Measurements from ENCODE around the gene POLR1G. TPM values are rescaled to one million over a fixed set of nuclear protein-coding genes. Genes with fewer than 3 reads are reported as not detected.

Gene POLR1G, protein sequence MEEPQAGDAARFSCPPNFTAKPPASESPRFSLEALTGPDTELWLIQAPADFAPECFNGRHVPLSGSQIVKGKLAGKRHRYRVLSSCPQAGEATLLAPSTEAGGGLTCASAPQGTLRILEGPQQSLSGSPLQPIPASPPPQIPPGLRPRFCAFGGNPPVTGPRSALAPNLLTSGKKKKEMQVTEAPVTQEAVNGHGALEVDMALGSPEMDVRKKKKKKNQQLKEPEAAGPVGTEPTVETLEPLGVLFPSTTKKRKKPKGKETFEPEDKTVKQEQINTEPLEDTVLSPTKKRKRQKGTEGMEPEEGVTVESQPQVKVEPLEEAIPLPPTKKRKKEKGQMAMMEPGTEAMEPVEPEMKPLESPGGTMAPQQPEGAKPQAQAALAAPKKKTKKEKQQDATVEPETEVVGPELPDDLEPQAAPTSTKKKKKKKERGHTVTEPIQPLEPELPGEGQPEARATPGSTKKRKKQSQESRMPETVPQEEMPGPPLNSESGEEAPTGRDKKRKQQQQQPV
- 10 to 100 TPM in 2 of 4 donors, 1 to 10 TPM in 2; 4.7 to 12.2 (median 8.0) TPM for total RNA-seq

DNA sequence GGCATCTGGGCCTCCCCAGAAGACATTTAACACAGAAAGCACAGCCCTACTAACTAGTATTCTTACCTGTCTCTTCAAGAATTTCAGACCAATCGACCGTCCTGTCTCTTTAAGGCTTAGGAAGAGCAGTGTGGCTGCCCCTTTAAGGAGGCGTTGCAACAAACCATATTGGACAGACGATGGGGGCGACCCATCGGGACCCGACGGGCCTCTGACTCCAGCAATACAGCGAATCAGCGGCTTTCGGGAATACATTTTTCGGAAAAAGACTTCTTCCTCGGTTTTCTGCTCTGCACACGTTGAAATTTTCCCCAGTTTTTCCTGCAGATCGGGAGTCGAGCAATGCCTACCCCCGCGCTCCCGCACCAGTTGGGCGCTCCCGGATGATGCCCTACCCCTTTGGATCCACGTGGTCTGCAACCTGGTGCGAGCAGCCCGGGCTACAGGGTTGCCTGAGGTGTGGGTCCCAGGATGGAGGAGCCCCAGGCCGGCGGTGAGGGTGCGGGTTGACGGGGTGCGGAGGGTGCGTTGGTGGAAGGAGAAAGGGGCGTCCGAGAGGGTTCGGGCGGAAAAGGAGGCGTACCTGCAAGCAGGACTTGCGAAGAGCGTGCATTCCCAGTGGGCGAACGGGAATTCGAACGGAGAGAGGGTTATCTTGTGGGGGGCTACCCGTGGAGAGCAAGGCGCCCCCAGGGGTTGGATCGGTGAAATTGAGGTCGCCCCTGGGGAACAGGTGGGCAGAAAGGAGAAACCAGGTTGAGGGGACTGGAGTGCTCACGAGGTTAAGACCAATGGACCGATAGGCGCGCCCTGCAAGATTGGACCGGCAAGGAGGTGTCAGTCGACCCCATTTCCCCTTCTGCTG lies at the start of gene POLR1G:
Gene POLR1G, plus strand, starts transcription at position 419 of the 865 bp plus-strand sequence. Its CDS starts 53 bp downstream, at position 472.
- peaks cover 15% of the 10 kb centered on the region for H3K36me3 ChIP-seq
- no peaks in the 10 kb centered on the region for H3K27me3 ChIP-seq
- no peak for TF ChIP-seq EP300 (IDR thresholded peaks at IDR 0.05)
- peak in 1 of 3 donors; percentile 72 for TF ChIP-seq POLR2AphosphoS5 (IDR thresholded peaks at IDR 0.05)
- peak within 1 kb of the TSS; percentile 96 for H3K27ac ChIP-seq
- peaks cover 57% of the 10 kb centered on the region for H3K4me1 ChIP-seq
- H3K4me3 ChIP-seq = peak within 1 kb of the TSS; percentile 68
- under 1% methylated on average over 47 of the region's 51 CpGs for WGBS
- peak; percentile 88 to 91 for DNase-seq (ENCODE audit: low spot score in 2 of 2)
- no peaks in the 10 kb centered on the region for H3K9me3 ChIP-seq

DNA sequence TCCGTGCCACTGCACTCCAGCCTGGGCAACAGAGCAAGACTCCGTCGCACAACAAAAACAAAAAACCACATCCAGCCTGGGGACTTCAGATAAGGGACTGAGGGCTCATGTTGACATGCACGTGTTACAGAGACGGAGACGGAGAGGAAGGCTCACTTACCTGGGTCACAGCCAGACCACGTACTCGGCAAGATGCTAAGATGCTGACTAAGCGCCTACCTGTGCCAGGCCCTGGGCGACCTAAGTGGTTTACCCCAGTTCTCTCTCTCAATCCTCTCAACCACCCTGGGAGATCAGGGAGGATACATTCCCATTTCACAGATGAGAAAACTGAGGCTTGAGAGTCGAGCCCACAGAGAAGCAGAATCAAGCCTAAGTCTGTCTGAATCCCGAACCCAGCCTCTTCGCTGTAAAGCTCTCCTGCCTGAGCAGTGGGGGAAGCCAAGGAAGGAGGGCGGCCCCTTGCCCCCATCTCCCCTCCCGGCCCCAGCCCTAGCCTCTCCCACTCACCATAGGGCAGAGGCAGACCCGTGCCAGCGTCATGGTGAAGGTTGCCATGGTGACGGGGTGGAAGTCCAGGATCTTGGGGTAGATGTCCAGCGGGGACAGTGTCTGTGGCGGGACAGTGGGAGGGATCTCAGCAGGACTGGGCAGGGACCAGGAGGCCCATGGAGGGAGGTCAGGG lies 49.5 kb upstream of the POLR1G start:
- H3K36me3 ChIP-seq = peaks cover 49% of the 10 kb centered on the region
- WGBS = 89% methylated on average over 20 of the region's 20 CpGs

DNA sequence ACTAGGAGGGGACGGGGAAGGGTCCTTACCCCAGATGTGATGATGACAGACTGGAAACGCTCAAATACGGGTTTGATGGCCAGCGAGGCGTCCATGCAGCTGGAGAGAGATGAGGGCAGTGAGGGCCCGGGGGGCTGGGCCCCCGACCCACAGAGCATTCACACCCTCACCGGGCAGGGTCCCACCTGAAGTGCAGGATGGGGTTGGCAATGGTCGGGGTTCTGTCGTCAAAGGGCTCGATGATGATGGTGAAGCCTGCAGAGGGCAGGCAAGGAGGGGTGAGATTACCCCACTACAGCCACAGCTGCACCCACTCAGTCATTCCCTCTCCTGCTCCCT lies 49.0 kb upstream of the POLR1G start:
- Histone ChIP-seq H3K9me3 (no peaks in the 10 kb centered on the region), H3K27ac (no peak overlapping the region), H3K36me3 (peaks cover 47% of the 10 kb centered on the region), H3K27me3 (no peaks in the 10 kb centered on the region), H3K4me3 (no peak overlapping the region), H3K4me1 (no peaks in the 10 kb centered on the region)
- no peak for DNase-seq (ENCODE audit: low spot score in 2 of 2)
- WGBS = 94% methylated on average over 11 of the region's 11 CpGs
- no peak for TF ChIP-seq POLR2A (IDR thresholded peaks at IDR 0.05)
- TF ChIP-seq EP300 (IDR thresholded peaks at IDR 0.05) = no peak

More for the DNA sequence above, 49.5 kb upstream of the POLR1G start:
- no peaks in the 10 kb centered on the region for H3K27me3 ChIP-seq
- no peaks in the 10 kb centered on the region for H3K4me1 ChIP-seq
- no peaks in the 10 kb centered on the region for H3K9me3 ChIP-seq
- DNase-seq (ENCODE audit: low spot score in 2 of 2) = no peak
- no peak overlapping the region for H3K4me3 ChIP-seq
- no peak overlapping the region for H3K27ac ChIP-seq
- TF ChIP-seq POLR2A (IDR thresholded peaks at IDR 0.05) (no peak), EP300 (IDR thresholded peaks at IDR 0.05) (no peak), POLR2AphosphoS5 (IDR thresholded peaks at IDR 0.05) (no peak)
- TF ChIP-seq, protein P1, sequence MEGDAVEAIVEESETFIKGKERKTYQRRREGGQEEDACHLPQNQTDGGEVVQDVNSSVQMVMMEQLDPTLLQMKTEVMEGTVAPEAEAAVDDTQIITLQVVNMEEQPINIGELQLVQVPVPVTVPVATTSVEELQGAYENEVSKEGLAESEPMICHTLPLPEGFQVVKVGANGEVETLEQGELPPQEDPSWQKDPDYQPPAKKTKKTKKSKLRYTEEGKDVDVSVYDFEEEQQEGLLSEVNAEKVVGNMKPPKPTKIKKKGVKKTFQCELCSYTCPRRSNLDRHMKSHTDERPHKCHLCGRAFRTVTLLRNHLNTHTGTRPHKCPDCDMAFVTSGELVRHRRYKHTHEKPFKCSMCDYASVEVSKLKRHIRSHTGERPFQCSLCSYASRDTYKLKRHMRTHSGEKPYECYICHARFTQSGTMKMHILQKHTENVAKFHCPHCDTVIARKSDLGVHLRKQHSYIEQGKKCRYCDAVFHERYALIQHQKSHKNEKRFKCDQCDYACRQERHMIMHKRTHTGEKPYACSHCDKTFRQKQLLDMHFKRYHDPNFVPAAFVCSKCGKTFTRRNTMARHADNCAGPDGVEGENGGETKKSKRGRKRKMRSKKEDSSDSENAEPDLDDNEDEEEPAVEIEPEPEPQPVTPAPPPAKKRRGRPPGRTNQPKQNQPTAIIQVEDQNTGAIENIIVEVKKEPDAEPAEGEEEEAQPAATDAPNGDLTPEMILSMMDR (IDR thresholded peaks at IDR 0.05) = no peak

DNA sequence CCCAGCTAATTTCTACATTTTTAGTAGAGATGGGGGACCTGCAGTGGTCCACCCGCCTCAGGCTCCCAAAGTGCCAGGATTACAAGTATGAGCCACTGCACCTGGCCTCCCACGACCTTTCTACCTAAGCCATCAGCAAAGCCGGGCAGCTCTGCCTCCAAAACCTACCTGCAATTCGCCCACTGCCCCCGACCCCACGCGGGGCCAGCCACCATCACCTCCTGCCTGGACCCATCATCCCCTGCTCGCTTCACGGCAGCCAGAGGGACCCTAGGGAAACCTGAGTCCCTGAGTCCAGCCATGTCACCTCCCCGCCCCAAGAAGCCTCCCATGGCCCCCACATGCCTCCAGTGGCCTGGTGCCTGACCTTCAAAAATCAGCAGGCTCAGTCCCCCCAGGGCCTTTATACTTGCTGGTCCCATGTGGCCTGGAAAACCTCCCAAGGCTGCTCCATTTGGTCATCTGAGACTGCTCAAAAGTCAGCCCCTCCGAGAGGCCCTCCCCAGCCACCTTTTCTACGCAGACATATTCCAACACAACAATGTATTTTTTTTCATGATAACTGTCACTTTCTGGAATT lies 48.1 kb upstream of the POLR1G start:
- H3K9me3 ChIP-seq = no peaks in the 10 kb centered on the region
- peaks cover 47% of the 10 kb centered on the region for H3K36me3 ChIP-seq
- no peaks in the 10 kb centered on the region for H3K27me3 ChIP-seq
- H3K4me3 ChIP-seq = no peak overlapping the region
- DNase-seq (ENCODE audit: low spot score in 2 of 2) = no peak
- 96% methylated on average over 10 of the region's 12 CpGs for WGBS
- no peak overlapping the region for H3K27ac ChIP-seq
- TF ChIP-seq POLR2A (IDR thresholded peaks at IDR 0.05) (no peak), EP300 (IDR thresholded peaks at IDR 0.05) (no peak), POLR2AphosphoS5 (IDR thresholded peaks at IDR 0.05) (no peak)
- TF ChIP-seq, protein P1 (IDR thresholded peaks at IDR 0.05) = no peak
- no peaks in the 10 kb centered on the region for H3K4me1 ChIP-seq

DNA sequence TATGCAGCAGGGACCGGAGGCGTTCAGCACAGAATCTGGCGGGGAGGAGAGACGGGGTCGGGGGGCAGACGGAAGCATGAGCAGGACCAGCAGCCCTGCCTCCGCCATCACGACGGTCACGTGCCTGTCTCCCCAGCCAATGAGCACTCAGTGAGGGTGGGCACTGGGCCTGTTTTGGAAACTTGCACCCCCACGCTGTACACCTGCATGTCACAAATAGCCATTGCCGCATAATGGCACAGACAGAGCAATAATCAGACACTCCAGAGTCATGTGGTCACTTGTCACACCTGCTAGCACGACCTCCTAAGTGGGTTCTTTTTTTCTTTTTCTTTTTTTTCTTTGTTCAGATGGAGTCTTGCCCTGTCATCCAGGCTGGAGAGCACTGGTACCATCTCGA lies 44.8 kb upstream of the POLR1G start:
- 91% methylated on average over 14 of the region's 14 CpGs for WGBS

More for the DNA sequence above, 44.8 kb upstream of the POLR1G start:
- TF ChIP-seq POLR2AphosphoS5 (IDR thresholded peaks at IDR 0.05) (no peak), POLR2A (IDR thresholded peaks at IDR 0.05) (no peak), EP300 (IDR thresholded peaks at IDR 0.05) (no peak)
- TF ChIP-seq, protein P1 (IDR thresholded peaks at IDR 0.05) = no peak
- Histone ChIP-seq H3K9me3 (no peaks in the 10 kb centered on the region), H3K27ac (no peak overlapping the region), H3K36me3 (peaks cover 48% of the 10 kb centered on the region), H3K4me1 (no peaks in the 10 kb centered on the region), H3K4me3 (no peak overlapping the region), H3K27me3 (no peaks in the 10 kb centered on the region)
- DNase-seq (ENCODE audit: low spot score in 2 of 2) = no peak

All from suprapubic skin (tissue), 4 donors.